HG02938 (cell line): ENCODE results near the gene GALNTL6.

Source experiments
- ATAC-seq: cut with Tn5 transposase; IDR thresholded peaks from one replicate; pipeline ENCODE4 v1.9.1; 2021; ENCODE audit warnings: mild to moderate bottlenecking, moderate library complexity; ENCODE audit not compliant: unreplicated experiment

Gene GALNTL6

DNA sequence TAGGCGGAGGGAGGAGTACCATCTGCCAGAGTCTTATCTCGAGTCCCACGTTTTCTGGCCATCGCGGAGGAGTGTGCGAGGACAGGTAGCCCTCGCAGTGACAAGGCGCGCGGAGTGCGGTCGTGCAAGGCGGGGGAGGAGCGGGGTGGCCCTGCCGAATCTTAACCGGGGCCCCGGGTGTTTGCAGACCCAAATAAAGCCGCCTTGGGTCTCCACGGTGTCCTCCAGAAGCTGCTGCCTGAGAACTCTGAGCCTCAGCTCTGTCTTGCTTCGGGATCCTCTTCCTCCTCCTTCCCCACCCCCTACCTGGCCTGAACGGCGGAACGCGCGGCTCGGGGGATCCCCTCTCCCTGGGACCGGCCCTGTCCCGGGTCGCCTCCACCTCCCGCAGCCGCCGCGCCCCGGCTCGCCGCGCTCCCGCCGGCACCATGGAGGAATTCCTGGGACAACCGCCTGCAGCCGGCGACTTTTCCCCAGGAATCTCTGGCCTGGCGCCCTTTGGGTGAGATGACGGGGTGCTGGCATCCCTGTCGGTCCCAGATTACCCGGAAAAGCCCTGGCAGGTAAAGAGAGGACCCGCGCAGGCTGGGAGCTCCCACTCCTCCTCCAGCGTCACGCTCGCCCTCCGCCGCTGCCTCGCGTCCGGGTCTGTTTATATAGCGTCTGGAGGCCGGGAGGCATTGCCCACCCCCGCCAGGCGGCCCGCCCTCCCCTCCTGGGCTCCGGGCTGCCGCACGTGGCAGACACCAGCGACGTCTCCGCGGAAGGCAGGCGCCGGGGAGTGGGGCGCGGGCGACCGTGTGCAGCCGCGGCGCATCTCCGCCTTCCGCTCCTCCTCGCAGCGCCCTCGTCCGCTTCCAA is at the start of gene GALNTL6:
GALNTL6 (plus strand) TSS at position 740 of the 861 bp plus-strand sequence.
- peak; percentile 36 for ATAC-seq

DNA sequence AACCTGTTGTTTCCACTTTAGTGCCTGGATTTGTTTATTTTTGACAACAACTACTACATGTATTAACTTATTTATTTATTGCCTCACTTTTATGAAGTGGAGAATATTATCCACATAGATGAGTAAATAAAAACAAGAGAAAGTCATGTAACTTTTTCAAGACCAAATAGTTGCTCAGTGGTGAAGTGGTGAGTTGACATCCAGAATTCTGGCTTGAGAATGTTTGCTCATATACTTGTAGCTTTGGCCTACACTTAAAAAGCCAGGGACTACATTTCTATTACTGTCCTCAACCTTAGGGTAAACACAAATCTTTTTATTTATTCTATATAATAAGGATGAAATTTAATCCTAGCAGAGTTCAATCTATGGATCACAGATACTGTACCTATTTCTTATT is 47.7 kb upstream of the GALNTL6 start:
- ATAC-seq: no peak

DNA sequence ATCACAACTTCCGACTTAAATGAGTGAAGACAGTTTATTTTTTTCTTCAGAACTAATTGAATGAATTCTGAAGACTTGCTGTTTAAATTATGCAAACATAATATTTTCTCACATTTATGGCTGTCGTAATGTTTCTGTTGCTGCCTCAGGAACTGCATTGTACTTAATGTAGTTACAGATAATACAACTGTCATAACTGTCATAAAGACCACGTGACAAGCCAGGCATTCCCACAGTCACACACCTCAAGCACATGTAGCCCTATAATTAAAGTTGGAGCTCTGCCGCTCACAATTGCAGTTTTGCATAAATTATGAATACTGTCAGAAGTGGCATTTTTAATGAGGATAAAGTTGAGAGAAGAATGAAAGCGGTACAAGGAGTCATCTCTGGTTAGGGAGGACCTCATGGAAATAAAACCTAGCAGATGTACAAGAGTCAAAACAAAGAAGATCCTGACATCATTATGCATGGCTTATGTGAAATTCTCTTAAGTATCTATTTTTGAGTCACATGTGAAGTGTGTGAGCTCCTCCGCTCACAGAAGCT is 38.5 kb upstream of the GALNTL6 start:
- no peak for ATAC-seq

DNA sequence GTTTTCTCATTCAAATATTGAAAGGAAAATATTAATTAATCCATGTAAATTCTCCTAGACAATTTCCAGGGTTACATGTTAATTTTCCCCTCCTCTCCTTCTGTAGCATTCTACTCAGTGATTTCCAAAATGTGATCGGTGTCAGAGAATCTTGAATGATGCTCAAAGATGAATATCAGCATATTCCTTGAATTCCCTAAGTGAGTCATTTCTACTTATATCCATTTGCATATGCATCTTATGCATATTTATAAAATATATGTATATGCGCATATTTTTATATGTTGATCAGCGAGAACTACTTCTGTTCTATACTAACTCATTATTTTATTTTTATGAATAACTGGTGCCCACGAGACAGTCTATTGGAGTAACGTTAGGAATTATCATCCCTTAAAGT is 33.9 kb upstream of the GALNTL6 start:
- ATAC-seq: no peak

DNA sequence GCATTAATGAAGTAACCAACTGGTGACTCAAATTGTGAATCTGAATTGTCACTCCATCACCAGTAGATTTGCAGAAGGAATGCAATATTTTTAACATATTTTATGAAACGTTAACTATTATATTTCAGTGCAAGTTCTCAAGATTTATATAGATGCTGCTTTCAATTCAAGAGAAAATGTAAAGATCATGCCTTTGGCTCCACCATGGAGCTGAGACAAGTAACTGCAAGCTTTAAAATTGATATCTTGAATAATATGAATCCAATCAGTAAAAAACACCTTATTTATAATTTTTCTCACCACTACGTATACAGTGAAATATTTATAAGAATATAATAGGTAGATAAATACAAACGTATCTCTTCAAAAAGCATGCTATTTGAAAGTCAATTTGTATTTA is 27.8 kb upstream of the GALNTL6 start:
- ATAC-seq: no peak

DNA sequence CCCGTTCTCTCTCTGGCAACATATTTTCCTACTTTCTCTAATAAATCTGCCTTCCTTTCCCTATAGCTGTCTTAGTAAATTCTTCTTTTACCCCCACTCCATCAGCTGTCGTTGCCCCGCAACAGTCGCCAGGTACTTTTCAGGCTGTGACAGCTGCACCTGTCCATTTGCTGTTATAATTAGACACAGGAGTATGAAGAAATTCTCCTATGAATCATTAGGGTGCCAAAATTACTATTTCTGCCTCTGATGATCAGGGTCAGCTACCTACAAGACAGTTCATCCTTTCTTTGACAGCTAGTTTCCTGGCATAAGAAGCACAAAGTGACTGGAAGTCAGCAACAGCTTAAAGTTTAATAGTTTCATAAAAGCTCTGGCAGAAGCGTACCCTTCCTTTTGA is 19.5 kb upstream of the GALNTL6 start:
- no peak for ATAC-seq

GRCh38 chr4:171794528-171794927 is 18.7 kb upstream of the GALNTL6 start:
- no peak for ATAC-seq

- no peak for ATAC-seq
These were observed 3.4 kb upstream of the GALNTL6 start for GRCh38 chr4:171809854-171810253.

- ATAC-seq: no peak
These were observed 905 bp upstream of the GALNTL6 start for GRCh38 chr4:171812333-171812664.

DNA sequence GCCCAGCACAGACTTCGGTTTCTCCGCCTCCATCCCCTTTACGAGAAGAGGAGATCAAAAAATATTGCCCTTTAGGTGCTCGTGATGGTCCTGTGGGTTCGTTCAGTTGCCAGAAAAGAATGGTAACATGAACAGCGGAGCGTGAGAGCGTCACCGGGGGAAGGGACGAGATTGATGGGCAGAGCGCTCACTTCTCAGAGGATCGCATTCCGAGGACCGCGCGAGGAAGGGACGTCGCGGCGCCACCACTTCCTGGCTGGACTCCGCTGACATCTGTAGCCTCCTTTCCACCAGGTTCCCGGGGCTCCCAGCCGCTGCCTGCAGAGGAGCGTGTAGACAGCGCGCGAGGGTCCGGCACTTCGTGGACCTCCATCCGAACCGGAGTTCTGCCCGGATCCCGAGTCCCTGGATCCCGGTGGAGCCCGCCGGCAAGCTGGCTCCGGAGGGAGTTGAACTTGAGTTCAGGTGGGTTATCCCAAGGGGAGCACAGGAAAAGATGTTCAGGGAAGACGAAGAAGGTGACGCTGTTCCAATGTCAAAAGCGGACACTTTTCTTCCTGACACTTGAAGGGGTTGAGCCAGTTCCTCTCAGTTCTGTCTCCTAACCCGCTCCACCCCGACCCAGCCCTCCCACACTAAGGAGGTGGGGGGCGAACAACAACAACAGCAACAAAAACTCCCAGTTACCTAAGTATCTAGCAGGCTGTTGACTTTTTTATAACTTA is 484 bp downstream of the GALNTL6 start:
- peak; percentile 26 for ATAC-seq

DNA sequence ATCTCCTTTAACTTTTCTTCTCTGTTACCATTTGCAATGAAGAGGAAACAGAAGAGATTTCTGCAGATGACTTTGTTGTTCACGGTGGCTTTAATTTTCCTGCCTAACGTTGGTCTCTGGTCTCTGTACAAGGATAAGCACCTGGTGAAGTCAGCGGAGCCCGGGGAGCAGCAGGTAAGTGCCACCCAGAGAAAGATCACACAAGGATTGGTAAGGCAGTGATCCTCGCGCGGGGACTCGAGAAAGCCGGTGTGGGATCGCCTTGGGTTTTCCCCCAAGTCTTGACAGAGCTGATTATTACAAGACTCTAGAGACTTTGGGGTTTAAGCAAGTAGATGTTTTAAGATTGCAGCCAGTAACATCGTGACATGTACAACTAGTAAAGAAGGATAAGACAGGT is 1.3 kb downstream of the GALNTL6 start:
- no peak for ATAC-seq

- ATAC-seq: peak; percentile 48
These were observed 3.8 kb downstream of the GALNTL6 start for GRCh38 chr4:171817026-171817425.

DNA sequence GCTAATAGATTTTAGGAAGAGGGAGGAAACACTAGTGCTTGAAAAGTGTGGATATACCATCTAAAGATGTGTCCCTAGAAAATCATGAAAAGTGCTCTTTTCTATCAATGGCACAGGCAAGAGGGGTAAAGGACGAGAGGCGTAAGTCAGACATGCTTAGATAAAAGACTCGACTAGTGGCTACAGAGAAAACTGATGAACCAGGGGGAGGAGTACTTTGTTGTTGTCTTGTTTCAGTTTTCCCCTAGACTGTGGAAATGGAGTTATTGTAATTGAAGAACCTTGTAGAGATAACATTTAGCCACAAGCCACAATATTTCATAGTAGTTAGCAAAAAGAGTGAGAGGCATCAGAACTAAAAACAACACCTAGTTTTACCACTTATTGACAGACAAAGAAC is 21.4 kb downstream of the GALNTL6 start:
- ATAC-seq: no peak

- ATAC-seq: no peak
These were observed 30.3 kb downstream of the GALNTL6 start for GRCh38 chr4:171843456-171843855.

DNA sequence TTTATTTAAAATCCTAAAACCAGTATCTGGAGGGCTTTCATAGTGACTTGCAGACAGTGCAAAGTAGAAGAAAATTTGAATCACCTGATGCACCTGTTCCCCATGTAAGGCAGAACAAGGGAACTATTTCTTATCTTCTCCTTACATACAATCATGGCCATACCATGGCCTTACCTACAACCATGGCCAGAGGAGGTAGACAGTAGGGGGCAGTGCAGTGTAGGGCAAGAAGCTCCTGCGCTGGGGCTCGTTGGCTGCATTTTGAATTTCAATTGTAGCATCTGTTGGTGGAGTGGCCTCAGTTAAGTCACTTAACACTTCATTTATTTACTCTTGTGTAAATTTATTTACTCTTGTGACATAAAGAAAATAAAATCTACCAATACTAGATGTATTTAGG is 33.0 kb downstream of the GALNTL6 start:
- peak; percentile 84 for ATAC-seq

GRCh38 chr4:171846893-171847292 is 33.7 kb downstream of the GALNTL6 start:
- ATAC-seq: no peak

GRCh38 chr4:171847751-171848150 is 34.5 kb downstream of the GALNTL6 start:
- ATAC-seq: no peak

- ATAC-seq: no peak
These were observed 36.5 kb downstream of the GALNTL6 start for GRCh38 chr4:171849686-171850222.

DNA sequence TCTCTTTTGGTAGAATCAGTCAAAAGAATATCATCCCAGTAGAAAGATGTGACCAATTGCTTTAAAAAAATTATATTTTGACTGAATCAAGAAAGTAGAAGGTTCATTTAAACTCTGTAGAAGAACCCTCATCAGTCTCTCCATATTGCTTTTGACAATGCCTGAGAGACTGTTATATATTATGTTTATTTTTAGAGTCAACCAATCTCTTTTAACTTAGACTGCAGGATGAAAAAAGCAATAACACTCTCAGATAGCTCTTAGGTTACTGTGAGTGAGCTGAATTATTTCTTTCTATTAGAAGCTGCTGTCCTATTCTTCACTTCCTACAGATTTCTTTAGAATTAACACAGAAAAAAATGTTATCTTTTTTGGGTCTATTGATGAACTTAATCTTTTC is 38.1 kb downstream of the GALNTL6 start:
- no peak for ATAC-seq

DNA sequence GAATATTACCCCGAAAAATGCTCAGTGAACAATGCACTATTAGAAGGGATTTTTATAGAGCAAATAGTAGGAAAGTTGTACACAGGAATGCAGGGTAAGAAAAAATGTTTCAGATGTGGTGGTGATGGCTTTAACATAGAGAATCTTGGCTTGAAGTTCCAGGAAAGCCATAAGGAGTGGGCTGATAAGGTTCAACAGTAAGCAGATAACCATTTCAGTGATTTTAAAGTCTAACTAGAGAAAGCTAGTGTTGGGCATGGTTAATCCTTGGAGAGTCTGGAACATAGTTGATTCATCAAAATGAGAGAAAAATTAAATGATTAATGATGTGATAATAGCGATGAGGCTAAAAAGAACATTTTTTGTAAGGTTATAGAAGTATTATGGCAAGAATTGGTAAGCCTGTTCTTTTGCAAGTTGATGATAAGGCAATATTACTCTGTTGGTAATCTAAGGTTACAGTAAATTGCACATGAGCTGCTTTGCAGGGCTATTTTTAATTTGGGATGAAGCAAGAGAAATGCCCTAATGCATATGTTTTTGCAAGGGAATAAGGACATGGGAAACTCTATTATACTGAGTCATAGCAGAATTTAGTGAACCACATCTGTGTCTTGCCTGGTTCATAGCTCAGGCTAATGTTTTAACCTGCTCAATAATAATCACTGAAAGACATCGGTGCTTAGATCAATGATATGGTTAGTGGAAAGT is 44.3 kb downstream of the GALNTL6 start:
- no peak for ATAC-seq

DNA sequence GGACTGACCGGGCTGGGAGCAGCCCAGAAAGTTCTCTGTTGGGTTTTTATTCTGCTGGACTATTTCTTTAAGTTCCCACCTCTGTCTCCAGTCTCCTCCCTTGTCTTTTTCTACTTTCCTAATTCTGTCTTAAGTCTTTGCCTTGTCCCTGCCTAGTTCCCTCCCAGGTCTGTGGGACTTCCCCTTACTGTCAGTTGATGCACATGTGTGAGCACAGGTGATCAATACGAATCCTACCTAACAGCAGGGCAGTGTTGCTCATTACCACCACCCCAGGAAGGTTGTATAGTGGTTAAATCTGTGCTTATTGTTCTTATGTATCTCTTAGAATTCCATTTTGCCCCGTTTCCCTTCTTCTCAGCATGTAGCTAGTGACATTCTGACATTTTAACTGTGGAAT is 62.1 kb downstream of the GALNTL6 start:
- ATAC-seq: no peak
